Colonic mucosa (tissue), 4 donors: ENCODE data around the gene RUNX2. TPM values are rescaled to one million over a fixed set of nuclear protein-coding genes. Genes with fewer than 3 reads are reported as not detected.
"Not testable (repeated sequence)": the region's sequence is repeated elsewhere in the genome, so short reads cannot be mapped to it uniquely, and the experiment has no call there.

ENCODE experiments used
- DNase-seq: peaks from one replicate; pipeline ENCODE4 v3.0.0-alpha.2; 2020
- H3K27ac ChIP-seq: fragments of 200-600 bp; one replicate; pipeline ENCODE4 v1.8.0; 2021
- H3K27me3 ChIP-seq: fragments of 200-600 bp; one replicate; pipeline ENCODE4 v1.8.0; 2021
- H3K36me3 ChIP-seq: fragments of 200-600 bp; one replicate; pipeline ENCODE4 v1.8.0; 2021
- H3K4me1 ChIP-seq: fragments of 200-600 bp; one replicate; pipeline ENCODE4 v1.8.0; 2021; ENCODE audit warnings: mild to moderate bottlenecking
- H3K4me3 ChIP-seq: fragments of 200-600 bp; one replicate; pipeline ENCODE4 v1.8.0; 2021
- H3K9ac ChIP-seq, 2 donors: one replicate each; pipeline ENCODE4 v1.7.0; 2013; ENCODE audit warnings: control low read depth in 2 of 2, low read depth in 2 of 2, low read length in 2 of 2
- H3K9me3 ChIP-seq: fragments of 200-600 bp; one replicate; pipeline ENCODE4 v1.8.0; 2021
- CTCF ChIP-seq: fragments of 200-600 bp; IDR thresholded peaks from one replicate; pipeline ENCODE4 v1.8.0; 2022; ENCODE audit warnings: antibody characterized with exemption, mild to moderate bottlenecking
- intact Hi-C: fragments of 100-400 bp; cut with DNase I; formaldehyde crosslinking; loops from one replicate; pipeline ENCODE4 v1.14.1; 2022
- total RNA-seq, 2 donors: library from RNA; stranded (reverse); fragmentation: NEBNext Ultra II Directional in 1 of 2; extraction: Animal tissue kit (Norgen Biotek cat#: 25700) in 1 of 2; gene quantifications; one replicate each; pipeline ENCODE4 v1.2.1, GENCODE V29; 2021
- donor health status: healthy.
- donor health status: DM: no; HTN: no; CAD: no.
- donor health status: DM: no; HTN: no; CAD: no.

Gene RUNX2
- total RNA-seq, 2 donors from 2014 or later: 1.7 to 2.6 TPM

GRCh38 chr6:45557454-45557853 is 229.3 kb downstream of the RUNX2 start:
- Histone ChIP-seq H3K9ac (no peak overlapping the region), H3K27ac (no peak overlapping the region), H3K27me3 (no peaks in the 10 kb centered on the region), H3K36me3 (no peaks in the 10 kb centered on the region), H3K4me3 (no peak overlapping the region), H3K4me1 (no peaks in the 10 kb centered on the region), H3K9me3 (no peaks in the 10 kb centered on the region)
- no peak for TF ChIP-seq CTCF
- intact Hi-C loops: no loop called here
- no peak for DNase-seq

GRCh38 chr6:45558858-45559257 is 230.7 kb downstream of the RUNX2 start:
- H3K27ac ChIP-seq: no peak overlapping the region
- intact Hi-C loops: no loop called here
- H3K4me1 ChIP-seq: no peaks in the 10 kb centered on the region
- H3K9ac ChIP-seq: no peak overlapping the region
- H3K27me3 ChIP-seq: no peaks in the 10 kb centered on the region
- H3K36me3 ChIP-seq: no peaks in the 10 kb centered on the region
- no peak for TF ChIP-seq CTCF
- H3K9me3 ChIP-seq: no peaks in the 10 kb centered on the region
- no peak overlapping the region for H3K4me3 ChIP-seq
- DNase-seq: no peak

- H3K27me3 ChIP-seq, H3K4me1 ChIP-seq, H3K9me3 ChIP-seq, H3K9ac ChIP-seq, DNase-seq, H3K27ac ChIP-seq, H3K4me3 ChIP-seq, H3K36me3 ChIP-seq, intact Hi-C loops: not testable (repeated sequence)
Observed at GRCh38 chr6:45560321-45560820, 232.2 kb downstream of the RUNX2 start.

- Histone ChIP-seq H3K36me3 (no peaks in the 10 kb centered on the region), H3K27me3 (no peaks in the 10 kb centered on the region), H3K9ac (no peak overlapping the region), H3K4me1 (no peaks in the 10 kb centered on the region), H3K9me3 (no peaks in the 10 kb centered on the region), H3K27ac (no peak overlapping the region), H3K4me3 (no peak overlapping the region)
- intact Hi-C loops: no loop called here
- TF ChIP-seq CTCF: no peak
- DNase-seq: no peak
Observed at GRCh38 chr6:45562171-45562570, 234.0 kb downstream of the RUNX2 start.

- DNase-seq: no peak
- no peak overlapping the region for H3K4me3 ChIP-seq
Observed at GRCh38 chr6:45563041-45563440, 234.9 kb downstream of the RUNX2 start.

GRCh38 chr6:45563844-45564243 is 235.7 kb downstream of the RUNX2 start:
- Histone ChIP-seq H3K9me3 (no peaks in the 10 kb centered on the region), H3K4me1 (no peaks in the 10 kb centered on the region), H3K4me3 (no peak overlapping the region), H3K36me3 (no peaks in the 10 kb centered on the region), H3K27ac (no peak overlapping the region), H3K9ac (no peak overlapping the region), H3K27me3 (no peaks in the 10 kb centered on the region)
- intact Hi-C loops: no loop called here
- no peak for DNase-seq
- TF ChIP-seq CTCF: no peak

More at GRCh38 chr6:45563041-45563440, 234.9 kb downstream of the RUNX2 start:
- no peak overlapping the region for H3K9ac ChIP-seq
- intact Hi-C loops: no loop called here
- H3K27ac ChIP-seq: no peak overlapping the region
- no peaks in the 10 kb centered on the region for H3K4me1 ChIP-seq
- no peak for TF ChIP-seq CTCF
- H3K9me3 ChIP-seq: no peaks in the 10 kb centered on the region
- H3K36me3 ChIP-seq: no peaks in the 10 kb centered on the region
- no peaks in the 10 kb centered on the region for H3K27me3 ChIP-seq
